ENCODE measurements around the gene CDKN1B. TPM values are rescaled to one million over a fixed set of nuclear protein-coding genes. Genes with fewer than 3 reads are reported as not detected.

Gene CDKN1B
- total RNA-seq, 1 donor, result 28.4 TPM

GRCh38 chr12:12699345-12699744 lies 17.8 kb upstream of the CDKN1B start:
- no peak overlapping the region for H3K4me3 ChIP-seq (ENCODE audit: low read depth, low read length)
- TF ChIP-seq CTCF (IDR thresholded peaks at IDR 0.05; ENCODE audit: insufficient read depth, low read length), result no peak
- DNase-seq (ENCODE audit: low read depth), result no peak

- DNase-seq (ENCODE audit: low read depth), result no peak
- no peak for TF ChIP-seq CTCF (IDR thresholded peaks at IDR 0.05; ENCODE audit: insufficient read depth, low read length)
- H3K4me3 ChIP-seq (ENCODE audit: low read depth, low read length), result no peak overlapping the region
Measured at GRCh38 chr12:12700254-12700653, 16.9 kb upstream of the CDKN1B start.

- no peak for DNase-seq (ENCODE audit: low read depth)
- no peak for TF ChIP-seq CTCF (IDR thresholded peaks at IDR 0.05; ENCODE audit: insufficient read depth, low read length)
- no peak overlapping the region for H3K4me3 ChIP-seq (ENCODE audit: low read depth, low read length)
Measured at GRCh38 chr12:12701457-12701856, 15.7 kb upstream of the CDKN1B start.

GRCh38 chr12:12704593-12705230 lies 12.5 kb upstream of the CDKN1B start:
- TF ChIP-seq CTCF (IDR thresholded peaks at IDR 0.05; ENCODE audit: insufficient read depth, low read length), result peak; percentile 95
- no peak overlapping the region for H3K4me3 ChIP-seq (ENCODE audit: low read depth, low read length)
- DNase-seq (ENCODE audit: low read depth), result peak; percentile 97

- TF ChIP-seq CTCF (IDR thresholded peaks at IDR 0.05; ENCODE audit: insufficient read depth, low read length), result no peak
- no peak for DNase-seq (ENCODE audit: low read depth)
- H3K4me3 ChIP-seq (ENCODE audit: low read depth, low read length), result no peak overlapping the region
Measured at GRCh38 chr12:12705838-12706520, 11.2 kb upstream of the CDKN1B start.

- no peak overlapping the region for H3K4me3 ChIP-seq (ENCODE audit: low read depth, low read length)
- no peak for DNase-seq (ENCODE audit: low read depth)
- no peak for TF ChIP-seq CTCF (IDR thresholded peaks at IDR 0.05; ENCODE audit: insufficient read depth, low read length)
Measured at GRCh38 chr12:12713932-12714275, 3.3 kb upstream of the CDKN1B start.

All from fibroblast of the aortic adventitia (primary cell).